WTC11 (cell line): ENCODE results near the gene FRS2.

Source experiments
- ARID4B ChIP-seq: sonication (generic); formaldehyde crosslinking; IDR thresholded peaks from 2 replicates; pipeline ENCODE4 v1.8.0; 2023; ENCODE audit warnings: missing genetic modification reagents, mild to moderate bottlenecking, borderline replicate concordance
- CTCF ChIP-seq: fragments of 200-600 bp; IDR thresholded peaks from 2 replicates; pipeline ENCODE4 v1.8.0; 2022; ENCODE audit warnings: antibody characterized with exemption
- E2F4 ChIP-seq: sonication (generic); formaldehyde crosslinking; IDR thresholded peaks from 2 replicates; pipeline ENCODE4 v1.8.1; 2022; ENCODE audit warnings: low read depth, mild to moderate bottlenecking, moderate library complexity, missing genetic modification reagents, borderline replicate concordance
- GABPB1 ChIP-seq: sonication (generic); formaldehyde crosslinking; IDR thresholded peaks from 2 replicates; pipeline ENCODE4 v1.8.1; 2023; ENCODE audit warnings: mild to moderate bottlenecking, missing genetic modification reagents
- HMGXB4 ChIP-seq: sonication (generic); formaldehyde crosslinking; IDR thresholded peaks from 2 replicates; pipeline ENCODE4 v1.8.1; 2023; ENCODE audit warnings: mild to moderate bottlenecking, moderate library complexity, missing genetic modification reagents
- JUN ChIP-seq: sonication (generic); formaldehyde crosslinking; IDR thresholded peaks from 2 replicates; pipeline ENCODE4 v1.8.0; 2023; ENCODE audit warnings: mild to moderate bottlenecking, missing genetic modification reagents
- KAT7 ChIP-seq: sonication (generic); formaldehyde crosslinking; IDR thresholded peaks from 2 replicates; pipeline ENCODE4 v1.8.1; 2023; ENCODE audit warnings: missing genetic modification reagents, mild to moderate bottlenecking, borderline replicate concordance
- MYBL2 ChIP-seq: sonication (generic); formaldehyde crosslinking; IDR thresholded peaks from 2 replicates; pipeline ENCODE4 v1.8.1; 2023; ENCODE audit warnings: mild to moderate bottlenecking, moderate library complexity, missing genetic modification reagents
- NR2C2 ChIP-seq: sonication (generic); formaldehyde crosslinking; IDR thresholded peaks from 2 replicates; pipeline ENCODE4 v1.8.0; 2022; ENCODE audit warnings: mild to moderate bottlenecking, missing genetic modification reagents
- SP1 ChIP-seq: sonication (generic); formaldehyde crosslinking; conservative IDR thresholded peaks from 2 replicates; pipeline ENCODE4 v1.8.1; 2022; ENCODE audit warnings: missing genetic modification reagents
- ZBTB21 ChIP-seq: sonication (generic); formaldehyde crosslinking; IDR thresholded peaks from 2 replicates; pipeline ENCODE4 v1.8.1; 2023; ENCODE audit warnings: mild to moderate bottlenecking, missing genetic modification reagents, borderline replicate concordance
- TF ChIP-seq, protein P1 (sequence below): sonication (generic); formaldehyde crosslinking; IDR thresholded peaks from 2 replicates; pipeline ENCODE4 v1.8.0; 2023; ENCODE audit warnings: missing genetic modification reagents

- TF ChIP-seq CTCF (no peak), JUN (CRISPR knock-in tag) (no peak), SP1 (CRISPR knock-in tag) (no peak), MYBL2 (CRISPR knock-in tag) (no peak), E2F4 (CRISPR knock-in tag) (no peak), ARID4B (no peak), KAT7 (CRISPR knock-in tag) (no peak), HMGXB4 (CRISPR knock-in tag) (no peak), NR2C2 (CRISPR knock-in tag) (no peak), GABPB1 (no peak), ZBTB21 (no peak)
- TF ChIP-seq, protein P1, sequence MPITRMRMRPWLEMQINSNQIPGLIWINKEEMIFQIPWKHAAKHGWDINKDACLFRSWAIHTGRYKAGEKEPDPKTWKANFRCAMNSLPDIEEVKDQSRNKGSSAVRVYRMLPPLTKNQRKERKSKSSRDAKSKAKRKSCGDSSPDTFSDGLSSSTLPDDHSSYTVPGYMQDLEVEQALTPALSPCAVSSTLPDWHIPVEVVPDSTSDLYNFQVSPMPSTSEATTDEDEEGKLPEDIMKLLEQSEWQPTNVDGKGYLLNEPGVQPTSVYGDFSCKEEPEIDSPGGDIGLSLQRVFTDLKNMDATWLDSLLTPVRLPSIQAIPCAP (CRISPR knock-in tag): no peak
Measured at GRCh38 chr12:69456239-69456638, 13.9 kb upstream of the FRS2 start.
